ENCODE measurements around the gene EPHA4.

Gene EPHA4

DNA sequence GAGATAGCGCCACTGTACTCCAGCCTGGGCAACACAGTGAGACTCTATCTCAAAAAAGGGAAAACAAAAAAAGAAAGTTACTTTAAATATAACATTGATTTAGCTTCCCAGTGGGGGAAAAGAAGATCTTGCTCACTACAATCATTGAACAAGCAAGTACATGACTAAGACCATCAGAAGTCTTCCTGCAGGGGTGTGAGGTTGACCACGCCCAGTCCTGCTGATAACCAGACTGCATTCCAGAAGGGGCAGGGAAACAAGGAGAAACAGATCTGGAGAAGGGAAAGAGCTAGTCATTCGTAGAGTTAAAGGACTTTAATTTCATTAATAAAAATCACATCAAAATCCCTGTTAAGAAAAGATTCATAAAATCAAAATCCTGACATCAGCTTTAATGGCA is 77.5 kb downstream of the EPHA4 start:
- Histone ChIP-seq H3K9me3 (ENCODE audit: insufficient read depth, low read length) (no peaks in the 10 kb centered on the region), H3K36me3 (replicated peaks; ENCODE audit: low read depth, low read length) (no peaks in the 10 kb centered on the region), H3K4me3 (ENCODE audit: low read length) (no peak overlapping the region), H3K9ac (ENCODE audit: low read length) (no peak overlapping the region), H3K4me1 (ENCODE audit: low read length) (peaks cover 5% of the 10 kb centered on the region; the same call in 1 of the 2 replicates), H3K27me3 (ENCODE audit: low read depth, low read length) (no peaks in the 10 kb centered on the region), H3K79me2 (ENCODE audit: low read length) (no peaks in the 10 kb centered on the region), H4K20me1 (ENCODE audit: insufficient read depth, low read length) (no peaks in the 10 kb centered on the region), H3K4me2 (ENCODE audit: low read length) (no peak overlapping the region), H2AFZ (ENCODE audit: low read depth, low read length) (no peak overlapping the region), H3K27ac (ENCODE audit: low read length) (no peak overlapping the region)
- TF ChIP-seq, protein P1, sequence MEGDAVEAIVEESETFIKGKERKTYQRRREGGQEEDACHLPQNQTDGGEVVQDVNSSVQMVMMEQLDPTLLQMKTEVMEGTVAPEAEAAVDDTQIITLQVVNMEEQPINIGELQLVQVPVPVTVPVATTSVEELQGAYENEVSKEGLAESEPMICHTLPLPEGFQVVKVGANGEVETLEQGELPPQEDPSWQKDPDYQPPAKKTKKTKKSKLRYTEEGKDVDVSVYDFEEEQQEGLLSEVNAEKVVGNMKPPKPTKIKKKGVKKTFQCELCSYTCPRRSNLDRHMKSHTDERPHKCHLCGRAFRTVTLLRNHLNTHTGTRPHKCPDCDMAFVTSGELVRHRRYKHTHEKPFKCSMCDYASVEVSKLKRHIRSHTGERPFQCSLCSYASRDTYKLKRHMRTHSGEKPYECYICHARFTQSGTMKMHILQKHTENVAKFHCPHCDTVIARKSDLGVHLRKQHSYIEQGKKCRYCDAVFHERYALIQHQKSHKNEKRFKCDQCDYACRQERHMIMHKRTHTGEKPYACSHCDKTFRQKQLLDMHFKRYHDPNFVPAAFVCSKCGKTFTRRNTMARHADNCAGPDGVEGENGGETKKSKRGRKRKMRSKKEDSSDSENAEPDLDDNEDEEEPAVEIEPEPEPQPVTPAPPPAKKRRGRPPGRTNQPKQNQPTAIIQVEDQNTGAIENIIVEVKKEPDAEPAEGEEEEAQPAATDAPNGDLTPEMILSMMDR (IDR thresholded peaks at IDR 0.05; ENCODE audit: low read depth, low read length): no peak
- TF ChIP-seq EZH2phosphoT487 (IDR thresholded peaks at IDR 0.05; ENCODE audit: low read depth): no peak

- no peaks in the 10 kb centered on the region for H3K27me3 ChIP-seq (ENCODE audit: low read depth, low read length)
- H3K27ac ChIP-seq (ENCODE audit: low read length): no peak overlapping the region
- no peak overlapping the region for H3K9ac ChIP-seq (ENCODE audit: low read length)
- H3K4me1 ChIP-seq (ENCODE audit: low read length): peaks cover 5% of the 10 kb centered on the region; the same call in 1 of the 2 replicates
- no peak overlapping the region for H3K4me2 ChIP-seq (ENCODE audit: low read length)
- H4K20me1 ChIP-seq (ENCODE audit: insufficient read depth, low read length): no peaks in the 10 kb centered on the region
- TF ChIP-seq, protein P1 (IDR thresholded peaks at IDR 0.05; ENCODE audit: low read depth, low read length): no peak
- TF ChIP-seq EZH2phosphoT487 (IDR thresholded peaks at IDR 0.05; ENCODE audit: low read depth): no peak
- no peak overlapping the region for H3K4me3 ChIP-seq (ENCODE audit: low read length)
- no peaks in the 10 kb centered on the region for H3K9me3 ChIP-seq (ENCODE audit: insufficient read depth, low read length)
- H2AFZ ChIP-seq (ENCODE audit: low read depth, low read length): no peak overlapping the region
- no peaks in the 10 kb centered on the region for H3K79me2 ChIP-seq (ENCODE audit: low read length)
- H3K36me3 ChIP-seq (replicated peaks; ENCODE audit: low read depth, low read length): no peaks in the 10 kb centered on the region
Measured at GRCh38 chr2:221493391-221493790, 78.7 kb downstream of the EPHA4 start.

DNA sequence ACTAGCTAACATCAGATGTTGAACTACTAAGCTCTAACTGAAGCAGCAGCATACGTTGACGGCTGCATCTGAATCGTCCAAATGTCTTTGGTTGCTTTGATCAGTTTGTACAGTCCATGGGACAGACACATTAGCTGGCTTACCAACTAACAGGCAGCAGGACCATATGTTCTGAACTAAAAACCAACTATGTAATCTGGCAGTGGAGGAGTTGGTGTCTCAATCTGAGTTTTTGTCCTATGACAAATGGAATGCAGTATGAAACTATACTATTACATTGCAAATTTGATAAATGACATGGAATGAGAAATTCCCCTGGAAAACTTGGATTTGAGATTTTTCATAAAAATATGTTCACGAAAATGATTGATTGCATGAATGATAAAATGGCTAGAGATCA is 79.5 kb downstream of the EPHA4 start:
- Histone ChIP-seq H3K4me2 (ENCODE audit: low read length) (no peak overlapping the region), H4K20me1 (ENCODE audit: insufficient read depth, low read length) (no peaks in the 10 kb centered on the region), H3K27me3 (ENCODE audit: low read depth, low read length) (no peaks in the 10 kb centered on the region), H3K4me3 (ENCODE audit: low read length) (no peak overlapping the region), H3K79me2 (ENCODE audit: low read length) (no peaks in the 10 kb centered on the region), H3K9ac (ENCODE audit: low read length) (no peak overlapping the region), H3K36me3 (replicated peaks; ENCODE audit: low read depth, low read length) (no peaks in the 10 kb centered on the region), H3K27ac (ENCODE audit: low read length) (no peak overlapping the region), H2AFZ (ENCODE audit: low read depth, low read length) (no peak overlapping the region), H3K9me3 (ENCODE audit: insufficient read depth, low read length) (no peaks in the 10 kb centered on the region), H3K4me1 (ENCODE audit: low read length) (peaks cover 5% of the 10 kb centered on the region; the same call in 1 of the 2 replicates)
- TF ChIP-seq EZH2phosphoT487 (IDR thresholded peaks at IDR 0.05; ENCODE audit: low read depth): no peak
- TF ChIP-seq, protein P1 (IDR thresholded peaks at IDR 0.05; ENCODE audit: low read depth, low read length): no peak

- Histone ChIP-seq H2AFZ (ENCODE audit: low read depth, low read length) (no peak overlapping the region), H3K4me2 (ENCODE audit: low read length) (no peak overlapping the region), H3K9ac (ENCODE audit: low read length) (no peak overlapping the region), H3K4me1 (ENCODE audit: low read length) (peaks cover 9% of the 10 kb centered on the region), H4K20me1 (ENCODE audit: insufficient read depth, low read length) (no peaks in the 10 kb centered on the region), H3K9me3 (ENCODE audit: insufficient read depth, low read length) (no peaks in the 10 kb centered on the region), H3K4me3 (ENCODE audit: low read length) (no peak overlapping the region), H3K79me2 (ENCODE audit: low read length) (no peaks in the 10 kb centered on the region), H3K27me3 (ENCODE audit: low read depth, low read length) (no peaks in the 10 kb centered on the region), H3K27ac (ENCODE audit: low read length) (no peak overlapping the region), H3K36me3 (replicated peaks; ENCODE audit: low read depth, low read length) (no peaks in the 10 kb centered on the region)
- TF ChIP-seq, protein P1 (IDR thresholded peaks at IDR 0.05; ENCODE audit: low read depth, low read length): no peak
- TF ChIP-seq EZH2phosphoT487 (IDR thresholded peaks at IDR 0.05; ENCODE audit: low read depth): no peak
Measured at GRCh38 chr2:221490506-221491060, 81.5 kb downstream of the EPHA4 start.
